HFF-Myc (cell line): ENCODE measurements around the gene PRKCA.

Experiments
- DNase-seq: peaks from one replicate; pipeline ENCODE4 v3.0.0-alpha.2; 2011; ENCODE audit warnings: low read depth; ENCODE audit errors: extremely low read depth
- H3K4me3 ChIP-seq: replicated peaks from 2 replicates; pipeline ENCODE4 v1.5.1; 2011; ENCODE audit warnings: low read depth, mild to moderate bottlenecking, control low read depth, low read length
- CTCF ChIP-seq: IDR thresholded peaks from 2 replicates; pipeline ENCODE4 v1.5.1; 2012; ENCODE audit warnings: mild to moderate bottlenecking, low read depth, low read length, control low read depth; ENCODE audit errors: missing control alignments

Gene PRKCA

GRCh38 chr17:66812571-66812970, 510.2 kb downstream of the PRKCA start:
- DNase-seq: no peak
- TF ChIP-seq CTCF: no peak
- no peak overlapping the region for H3K4me3 ChIP-seq

- H3K4me3 ChIP-seq: no peak overlapping the region
- TF ChIP-seq CTCF: no peak
- no peak for DNase-seq
These were observed 510.9 kb downstream of the PRKCA start for GRCh38 chr17:66813296-66813695.

- no peak for DNase-seq
- TF ChIP-seq CTCF: no peak
- H3K4me3 ChIP-seq: no peak overlapping the region
These were observed 511.6 kb downstream of the PRKCA start for GRCh38 chr17:66814026-66814425.

GRCh38 chr17:66814570-66814969, 512.2 kb downstream of the PRKCA start:
- DNase-seq: no peak
- no peak for TF ChIP-seq CTCF
- no peak overlapping the region for H3K4me3 ChIP-seq

GRCh38 chr17:66817750-66818149, 515.3 kb downstream of the PRKCA start:
- TF ChIP-seq CTCF: no peak
- H3K4me3 ChIP-seq: no peak overlapping the region
- DNase-seq: no peak

- H3K4me3 ChIP-seq: no peak overlapping the region
- DNase-seq: no peak
- no peak for TF ChIP-seq CTCF
These were observed 517.1 kb downstream of the PRKCA start for GRCh38 chr17:66819466-66819865.

- H3K4me3 ChIP-seq: no peak overlapping the region
- no peak for TF ChIP-seq CTCF
These were observed 519.6 kb downstream of the PRKCA start for GRCh38 chr17:66822009-66822408.

More at GRCh38 chr17:66822009-66822408, 519.6 kb downstream of the PRKCA start:
- no peak for DNase-seq
